Natural killer cell (primary cell): ENCODE results near the gene MPO. TPM values are rescaled to one million over a fixed set of nuclear protein-coding genes. Genes with fewer than 3 reads are reported as not detected.

ENCODE experiments used
- ATAC-seq, 3 donors: fragments of 150-1000 bp in 2 of 3; fragments of 200-7000 bp in 1 of 3; cut with Tn5 transposase; 1 replicate in 1 of 3; 2 replicates in 2 of 3; pipeline ENCODE4 v1.10.0; 2021; ENCODE audit warnings: mild to moderate bottlenecking in 2 of 3, moderate library complexity in 2 of 3
- DNase-seq, 2 donors: peaks; one replicate each; pipeline versions ENCODE4 v3.0.0 to v3.0.0-alpha.2; 2013 to 2021; ENCODE audit warnings: mixed read lengths in 1 of 2
- H3K27ac ChIP-seq: one replicate; pipeline ENCODE4 v1.5.1; 2013; ENCODE audit warnings: mild to moderate bottlenecking, low read length
- H3K27me3 ChIP-seq: one replicate; pipeline ENCODE4 v1.6.1; 2013; ENCODE audit warnings: low read length; ENCODE audit not compliant: control insufficient read depth, insufficient read depth
- H3K36me3 ChIP-seq: one replicate; pipeline ENCODE4 v1.6.1; 2013; ENCODE audit warnings: low read length; ENCODE audit not compliant: control insufficient read depth, insufficient read depth
- H3K4me1 ChIP-seq: one replicate; pipeline ENCODE4 v1.6.1; 2013; ENCODE audit warnings: low read length; ENCODE audit not compliant: control insufficient read depth, insufficient read depth
- H3K4me3 ChIP-seq: one replicate; pipeline ENCODE4 v1.5.1; 2013; ENCODE audit warnings: low read length
- H3K9me3 ChIP-seq: one replicate; pipeline ENCODE4 v1.6.1; 2013; ENCODE audit warnings: low read length; ENCODE audit not compliant: control insufficient read depth, insufficient read depth
- H3K27ac Mint-ChIP-seq, 2 donors: one replicate each; pipeline ENCODE4 v1.8.0; 2022; ENCODE audit warnings: mild to moderate bottlenecking in 2 of 2, mixed read lengths in 2 of 2, moderate library complexity in 1 of 2
- H3K27me3 Mint-ChIP-seq, 2 donors: one replicate each; pipeline ENCODE4 v1.8.0; 2022; ENCODE audit warnings: low read depth in 2 of 2, mixed read lengths in 2 of 2
- H3K36me3 Mint-ChIP-seq: one replicate; pipeline ENCODE4 v1.8.0; 2022; ENCODE audit warnings: mixed read lengths
- H3K4me1 Mint-ChIP-seq, 2 donors: one replicate each; pipeline ENCODE4 v1.8.0; 2022; ENCODE audit warnings: mixed read lengths in 2 of 2
- H3K4me3 Mint-ChIP-seq: one replicate; pipeline ENCODE4 v1.8.0; 2022; ENCODE audit warnings: mild to moderate bottlenecking, moderate library complexity, mixed read lengths
- H3K9me3 Mint-ChIP-seq, 2 donors: one replicate each; pipeline ENCODE4 v1.8.0; 2022; ENCODE audit warnings: mixed read lengths in 2 of 2
- CTCF ChIP-seq: fragments of 200-600 bp; IDR thresholded peaks from one replicate; pipeline ENCODE4 v1.8.0; 2022; ENCODE audit warnings: antibody characterized with exemption
- WGBS: methylation state at CpG from one replicate; pipeline ENCODE4 v1.1.7; 2013; ENCODE audit warnings: missing lambda C conversion rate; ENCODE audit not compliant: insufficient coverage; 5-methylcytosine and 5-hydroxymethylcytosine counted together
- intact Hi-C: fragments of 100-400 bp; cut with micrococcal nuclease; formaldehyde crosslinking; loops from one replicate; pipeline ENCODE4 v1.14.2; 2022
- total RNA-seq, 4 donors: library from RNA; stranded (reverse); fragments of 120-200 nt in 1 of 4; gene quantifications; one replicate each; pipeline versions ENCODE4 v1.2.3 to v1.2.4, GENCODE V29; 2013 to 2022

MPO gene
- total RNA-seq, 3 donors from 2014 or later (not counting 1 experiment from before 2014, with no cell fraction given), result 1.8 to 1.9 TPM; not detected in 1

- DNase-seq (no peak), ATAC-seq (no peak)
- Mint-ChIP-seq H3K4me3 (no peak overlapping the region), H3K4me1 (no peaks in the 10 kb centered on the region), H3K36me3 (no peaks in the 10 kb centered on the region), H3K9me3 (no peaks in the 10 kb centered on the region), H3K27ac (no peak overlapping the region), H3K27me3 (peaks cover 36 to 56% of the 10 kb centered on the region in 2 donors)
- intact Hi-C loops, result no loop called here
- H3K36me3 ChIP-seq, result no peaks in the 10 kb centered on the region
- no peaks in the 10 kb centered on the region for H3K9me3 ChIP-seq
- WGBS, result 80% methylated on average over 3 of the region's 4 CpGs
- no peaks in the 10 kb centered on the region for H3K4me1 ChIP-seq
- peaks cover 10% of the 10 kb centered on the region for H3K27me3 ChIP-seq
- no peak for TF ChIP-seq CTCF
- H3K4me3 ChIP-seq, result no peak overlapping the region
- no peak overlapping the region for H3K27ac ChIP-seq
These were observed 15.5 kb downstream of the MPO start for GRCh38 chr17:58265271-58265670.

- WGBS, result 86% methylated on average over 6 of the region's 6 CpGs
- Histone ChIP-seq H3K36me3 (no peaks in the 10 kb centered on the region), H3K9me3 (no peaks in the 10 kb centered on the region), H3K4me1 (no peaks in the 10 kb centered on the region), H3K4me3 (no peak overlapping the region), H3K27me3 (peaks cover 13% of the 10 kb centered on the region), H3K27ac (no peak overlapping the region)
- DNase-seq (no peak), ATAC-seq (no peak)
- no peaks in the 10 kb centered on the region for H3K9me3 Mint-ChIP-seq
- H3K36me3 Mint-ChIP-seq, result no peaks in the 10 kb centered on the region
- H3K4me1 Mint-ChIP-seq, result no peaks in the 10 kb centered on the region
- no peak for TF ChIP-seq CTCF
- intact Hi-C loops, result no loop called here
- H3K27ac Mint-ChIP-seq, result no peak overlapping the region
- peaks cover 39 to 63% of the 10 kb centered on the region in 2 donors for H3K27me3 Mint-ChIP-seq
- no peak overlapping the region for H3K4me3 Mint-ChIP-seq
These were observed 16.2 kb downstream of the MPO start for GRCh38 chr17:58264407-58265103.

- DNase-seq (no peak), ATAC-seq (no peak)
- TF ChIP-seq CTCF, result no peak
- peaks cover 13% of the 10 kb centered on the region for H3K27me3 ChIP-seq
- no peaks in the 10 kb centered on the region for H3K9me3 ChIP-seq
- H3K36me3 Mint-ChIP-seq, result no peaks in the 10 kb centered on the region
- no peak overlapping the region for H3K27ac ChIP-seq
- H3K27ac Mint-ChIP-seq, result no peak overlapping the region
- H3K4me1 ChIP-seq, result no peaks in the 10 kb centered on the region
- no peaks in the 10 kb centered on the region for H3K4me1 Mint-ChIP-seq
- H3K4me3 ChIP-seq, result no peak overlapping the region
- no peaks in the 10 kb centered on the region for H3K36me3 ChIP-seq
- no CpG with 5 or more reads among the region's 1 CpG for WGBS
- no peak overlapping the region for H3K4me3 Mint-ChIP-seq
- intact Hi-C loops, result no loop called here
- peaks cover 42 to 71% of the 10 kb centered on the region in 2 donors for H3K27me3 Mint-ChIP-seq
- H3K9me3 Mint-ChIP-seq, result no peaks in the 10 kb centered on the region
These were observed 17.0 kb downstream of the MPO start for GRCh38 chr17:58263773-58264172.

- no peaks in the 10 kb centered on the region for H3K9me3 Mint-ChIP-seq
- no peak for ATAC-seq
- 84% methylated on average over 11 of the region's 11 CpGs for WGBS
- no peaks in the 10 kb centered on the region for H3K4me1 ChIP-seq
- peaks cover 46 to 87% of the 10 kb centered on the region in 2 donors for H3K27me3 Mint-ChIP-seq
- no peak overlapping the region for H3K27ac Mint-ChIP-seq
- H3K4me3 Mint-ChIP-seq, result no peak overlapping the region
- H3K4me1 Mint-ChIP-seq, result no peaks in the 10 kb centered on the region
- no peaks in the 10 kb centered on the region for H3K9me3 ChIP-seq
- no peak overlapping the region for H3K4me3 ChIP-seq
- intact Hi-C loops, result no loop called here
- H3K36me3 Mint-ChIP-seq, result no peaks in the 10 kb centered on the region
- peaks cover 15% of the 10 kb centered on the region for H3K27me3 ChIP-seq
- no peaks in the 10 kb centered on the region for H3K36me3 ChIP-seq
- no peak overlapping the region for H3K27ac ChIP-seq
- no peak for DNase-seq
- TF ChIP-seq CTCF, result no peak
These were observed 18.6 kb downstream of the MPO start for GRCh38 chr17:58262149-58262548.
